ENCODE data around the gene TTYH3.

- no peak for TF ChIP-seq EZH2 (IDR thresholded peaks at IDR 0.05; ENCODE audit: low read depth)
- TF ChIP-seq, protein P1, sequence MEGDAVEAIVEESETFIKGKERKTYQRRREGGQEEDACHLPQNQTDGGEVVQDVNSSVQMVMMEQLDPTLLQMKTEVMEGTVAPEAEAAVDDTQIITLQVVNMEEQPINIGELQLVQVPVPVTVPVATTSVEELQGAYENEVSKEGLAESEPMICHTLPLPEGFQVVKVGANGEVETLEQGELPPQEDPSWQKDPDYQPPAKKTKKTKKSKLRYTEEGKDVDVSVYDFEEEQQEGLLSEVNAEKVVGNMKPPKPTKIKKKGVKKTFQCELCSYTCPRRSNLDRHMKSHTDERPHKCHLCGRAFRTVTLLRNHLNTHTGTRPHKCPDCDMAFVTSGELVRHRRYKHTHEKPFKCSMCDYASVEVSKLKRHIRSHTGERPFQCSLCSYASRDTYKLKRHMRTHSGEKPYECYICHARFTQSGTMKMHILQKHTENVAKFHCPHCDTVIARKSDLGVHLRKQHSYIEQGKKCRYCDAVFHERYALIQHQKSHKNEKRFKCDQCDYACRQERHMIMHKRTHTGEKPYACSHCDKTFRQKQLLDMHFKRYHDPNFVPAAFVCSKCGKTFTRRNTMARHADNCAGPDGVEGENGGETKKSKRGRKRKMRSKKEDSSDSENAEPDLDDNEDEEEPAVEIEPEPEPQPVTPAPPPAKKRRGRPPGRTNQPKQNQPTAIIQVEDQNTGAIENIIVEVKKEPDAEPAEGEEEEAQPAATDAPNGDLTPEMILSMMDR (conservative IDR thresholded peaks at IDR 0.05): no peak
These were observed 15.9 kb downstream of the TTYH3 start for GRCh38 chr7:2647594-2648172.
